HG02759 (cell line): ENCODE results near the gene CTAGE9.

ENCODE experiments used
- ATAC-seq: cut with Tn5 transposase; IDR thresholded peaks from one replicate; pipeline ENCODE4 v1.9.1; 2021; ENCODE audit warnings: mild to moderate bottlenecking, moderate library complexity; ENCODE audit not compliant: unreplicated experiment

The CTAGE9 gene

GRCh38 chr6:131678442-131678841 is 32.4 kb downstream of the CTAGE9 start:
- no peak for ATAC-seq

- no peak for ATAC-seq
Observed at GRCh38 chr6:131673184-131673583, 37.6 kb downstream of the CTAGE9 start.

- ATAC-seq: no peak
Observed at GRCh38 chr6:131669891-131670290, 40.9 kb downstream of the CTAGE9 start.

- ATAC-seq: no peak
Observed at GRCh38 chr6:131663578-131664165, 47.1 kb downstream of the CTAGE9 start.

- ATAC-seq: no peak
Observed at GRCh38 chr6:131660195-131660594, 50.6 kb downstream of the CTAGE9 start.
